ACC112 (cell line): Measurements from ENCODE around the gene MLPH.

Source experiments
- H2AFZ ChIP-seq: fragments of 200-600 bp; sonication (generic); one replicate; pipeline ENCODE4 v1.6.0; 2017; ENCODE audit warnings: antibody characterized with exemption, low read length; ENCODE audit not compliant: unreplicated experiment
- H3K27ac ChIP-seq: fragments of 200-600 bp; sonication (generic); 2 replicates; pipeline ENCODE4 v1.5.1; 2014; ENCODE audit warnings: low read depth, mild to moderate bottlenecking, antibody characterized with exemption, low read length, moderate library complexity
- H3K27me3 ChIP-seq: fragments of 200-600 bp; sonication (generic); 2 replicates; pipeline ENCODE4 v1.6.1; 2014; ENCODE audit warnings: mild to moderate bottlenecking, antibody characterized with exemption, low read length, moderate library complexity, mixed read lengths; ENCODE audit not compliant: insufficient read depth
- H3K36me3 ChIP-seq: fragments of 200-600 bp; sonication (generic); 2 replicates; pipeline ENCODE4 v1.6.1; 2016; ENCODE audit warnings: mild to moderate bottlenecking, antibody characterized with exemption, low read length, moderate library complexity, mixed read lengths; ENCODE audit not compliant: insufficient read depth
- H3K4me1 ChIP-seq: fragments of 200-600 bp; sonication (generic); one replicate; pipeline ENCODE4 v1.6.1; 2016; ENCODE audit warnings: low read length, mixed read lengths; ENCODE audit not compliant: insufficient read depth, unreplicated experiment, control insufficient read depth
- H3K4me3 ChIP-seq: fragments of 200-600 bp; sonication (generic); 2 replicates; pipeline ENCODE4 v1.5.1; 2014; ENCODE audit warnings: mild to moderate bottlenecking, low read depth, low read length
- H3K79me2 ChIP-seq: fragments of 200-600 bp; sonication (generic); one replicate; pipeline ENCODE4 v1.6.0; 2016; ENCODE audit warnings: low read length; ENCODE audit not compliant: control insufficient read depth, unreplicated experiment, insufficient read depth

Gene MLPH

GRCh38 chr2:237486819-237487448 lies at the start of gene MLPH:
Gene MLPH (plus strand): TSS chr2:237487251. CDS start chr2:237493427, 6,176 bp downstream.
- H2AFZ ChIP-seq = peak within 1 kb of the TSS; percentile 92
- peaks cover 24% of the 10 kb centered on the region for H3K36me3 ChIP-seq
- peak within 1 kb of the TSS; percentile 77 for H3K27ac ChIP-seq
- H3K4me3 ChIP-seq = peak within 1 kb of the TSS; percentile 98
- no peaks in the 10 kb centered on the region for H3K27me3 ChIP-seq
- peaks cover 77% of the 10 kb centered on the region for H3K79me2 ChIP-seq
- H3K4me1 ChIP-seq = peaks cover 63% of the 10 kb centered on the region

- H2AFZ ChIP-seq = no peak overlapping the region
- no peaks in the 10 kb centered on the region for H3K27me3 ChIP-seq
- no peaks in the 10 kb centered on the region for H3K79me2 ChIP-seq
- H3K27ac ChIP-seq = peak overlapping the region; percentile 33; the same call in 1 of the 2 replicates
- peaks cover 53% of the 10 kb centered on the region for H3K4me1 ChIP-seq
- H3K4me3 ChIP-seq = no peak overlapping the region
- no peaks in the 10 kb centered on the region for H3K36me3 ChIP-seq
Observed at GRCh38 chr2:237437566-237437965, 49.5 kb upstream of the MLPH start.

- Histone ChIP-seq H3K79me2 (no peaks in the 10 kb centered on the region), H2AFZ (no peak overlapping the region), H3K27ac (peak overlapping the region; percentile 33; the same call in 1 of the 2 replicates), H3K4me1 (peaks cover 46% of the 10 kb centered on the region), H3K27me3 (no peaks in the 10 kb centered on the region), H3K36me3 (no peaks in the 10 kb centered on the region), H3K4me3 (no peak overlapping the region)
Observed at GRCh38 chr2:237438080-237438940, 48.7 kb upstream of the MLPH start.

GRCh38 chr2:237440819-237441281 lies 46.2 kb upstream of the MLPH start:
- Histone ChIP-seq H3K4me1 (peaks cover 21% of the 10 kb centered on the region), H2AFZ (peak overlapping the region; percentile 14), H3K4me3 (no peak overlapping the region), H3K36me3 (no peaks in the 10 kb centered on the region), H3K27ac (peak overlapping the region; percentile 71), H3K27me3 (no peaks in the 10 kb centered on the region), H3K79me2 (no peaks in the 10 kb centered on the region)

GRCh38 chr2:237441605-237442274 lies 45.3 kb upstream of the MLPH start:
- Histone ChIP-seq H3K4me3 (no peak overlapping the region), H3K27ac (peak overlapping the region; percentile 71), H3K36me3 (no peaks in the 10 kb centered on the region), H3K79me2 (no peaks in the 10 kb centered on the region), H3K27me3 (no peaks in the 10 kb centered on the region), H3K4me1 (peaks cover 14% of the 10 kb centered on the region), H2AFZ (peak overlapping the region; percentile 14)

GRCh38 chr2:237444071-237444470 lies 43.0 kb upstream of the MLPH start:
- H3K36me3 ChIP-seq = no peaks in the 10 kb centered on the region
- H3K79me2 ChIP-seq = no peaks in the 10 kb centered on the region
- no peak overlapping the region for H3K27ac ChIP-seq
- no peak overlapping the region for H3K4me3 ChIP-seq
- H2AFZ ChIP-seq = no peak overlapping the region
- peaks cover 16% of the 10 kb centered on the region for H3K4me1 ChIP-seq
- H3K27me3 ChIP-seq = no peaks in the 10 kb centered on the region

GRCh38 chr2:237445611-237446337 lies 41.3 kb upstream of the MLPH start:
- Histone ChIP-seq H3K79me2 (no peaks in the 10 kb centered on the region), H2AFZ (no peak overlapping the region), H3K27ac (no peak overlapping the region), H3K4me1 (peaks cover 25% of the 10 kb centered on the region), H3K36me3 (no peaks in the 10 kb centered on the region), H3K27me3 (no peaks in the 10 kb centered on the region), H3K4me3 (no peak overlapping the region)

- H3K27me3 ChIP-seq = no peaks in the 10 kb centered on the region
- H3K36me3 ChIP-seq = no peaks in the 10 kb centered on the region
- no peak overlapping the region for H3K27ac ChIP-seq
- H3K4me1 ChIP-seq = peaks cover 20% of the 10 kb centered on the region
- H3K4me3 ChIP-seq = no peak overlapping the region
- no peak overlapping the region for H2AFZ ChIP-seq
- H3K79me2 ChIP-seq = no peaks in the 10 kb centered on the region
Observed at GRCh38 chr2:237446338-237446665, 40.7 kb upstream of the MLPH start.

- H3K36me3 ChIP-seq = no peaks in the 10 kb centered on the region
- H3K79me2 ChIP-seq = no peaks in the 10 kb centered on the region
- no peaks in the 10 kb centered on the region for H3K27me3 ChIP-seq
- peaks cover 11% of the 10 kb centered on the region for H3K4me1 ChIP-seq
- no peak overlapping the region for H3K4me3 ChIP-seq
- H3K27ac ChIP-seq = no peak overlapping the region
- no peak overlapping the region for H2AFZ ChIP-seq
Observed at GRCh38 chr2:237447496-237447895, 39.6 kb upstream of the MLPH start.

- Histone ChIP-seq H3K4me1 (peaks cover 11% of the 10 kb centered on the region), H2AFZ (no peak overlapping the region), H3K79me2 (no peaks in the 10 kb centered on the region), H3K36me3 (no peaks in the 10 kb centered on the region), H3K27ac (no peak overlapping the region), H3K27me3 (no peaks in the 10 kb centered on the region), H3K4me3 (no peak overlapping the region)
Observed at GRCh38 chr2:237448171-237448570, 38.9 kb upstream of the MLPH start.
